Activated T-helper 2 cell treated with anti-CD3 and anti-CD28 coated beads, Interferon-gamma antibody, Interleukin-2, Interleukin-4, amounts not matched to agents 10 μg/mL and 5 μg/mL and 100 μg/mL, durations not matched to agents 14 hours and 24 hours and 36 hours (primary cell): Measurements from ENCODE around the gene LMNTD1. TPM values are rescaled to one million over a fixed set of nuclear protein-coding genes. Genes with fewer than 3 reads are reported as not detected.

Experiments used
- DNase-seq: peaks from one replicate; pipeline ENCODE4 v3.0.0; 2021; ENCODE audit warnings: low spot score
- H3K27ac Mint-ChIP-seq: one replicate; pipeline ENCODE4 v1.8.0; 2021; ENCODE audit warnings: mixed read lengths
- H3K27me3 Mint-ChIP-seq: one replicate; pipeline ENCODE4 v1.8.0; 2021; ENCODE audit warnings: low read depth, mixed read lengths
- H3K36me3 Mint-ChIP-seq: one replicate; pipeline ENCODE4 v1.8.0; 2021; ENCODE audit warnings: low read depth, mixed read lengths
- H3K4me1 Mint-ChIP-seq: one replicate; pipeline ENCODE4 v1.8.0; 2021; ENCODE audit warnings: low read depth, mixed read lengths
- H3K4me3 Mint-ChIP-seq: one replicate; pipeline ENCODE4 v1.8.0; 2021; ENCODE audit warnings: low read depth, mild to moderate bottlenecking, moderate library complexity, mixed read lengths
- H3K9me3 Mint-ChIP-seq: one replicate; pipeline ENCODE4 v1.8.0; 2021; ENCODE audit warnings: mixed read lengths
- intact Hi-C: fragments of 100-400 bp; cut with micrococcal nuclease; formaldehyde crosslinking; loops from one replicate; pipeline ENCODE4 v1.15.1; 2023
- total RNA-seq: library from RNA; stranded (reverse); gene quantifications from 2 replicates; pipeline ENCODE4 v1.2.3, GENCODE V29; 2022

Gene LMNTD1
- total RNA-seq, 1 donor from 2014 or later: not detected

GRCh38 chr12:25581067-25581466, 28.0 kb upstream of the LMNTD1 start:
- intact Hi-C loops: no loop called here

GRCh38 chr12:25578411-25579143, 25.5 kb upstream of the LMNTD1 start:
- no peak for DNase-seq
- Mint-ChIP-seq H3K4me1 (no peaks in the 10 kb centered on the region), H3K27me3 (no peaks in the 10 kb centered on the region), H3K36me3 (no peaks in the 10 kb centered on the region), H3K4me3 (no peak overlapping the region), H3K27ac (no peak overlapping the region), H3K9me3 (peaks cover 3% of the 10 kb centered on the region)
- intact Hi-C loops: no loop called here

More at GRCh38 chr12:25581067-25581466, 28.0 kb upstream of the LMNTD1 start:
- Mint-ChIP-seq H3K27me3 (no peaks in the 10 kb centered on the region), H3K36me3 (peaks cover 1% of the 10 kb centered on the region), H3K4me3 (no peak overlapping the region), H3K9me3 (peaks cover 2% of the 10 kb centered on the region), H3K27ac (no peak overlapping the region), H3K4me1 (peaks cover 2% of the 10 kb centered on the region)
- DNase-seq: no peak

GRCh38 chr12:25574761-25575160, 21.7 kb upstream of the LMNTD1 start:
- DNase-seq: no peak
- H3K4me3 Mint-ChIP-seq: no peak overlapping the region
- H3K27me3 Mint-ChIP-seq: no peaks in the 10 kb centered on the region
- H3K4me1 Mint-ChIP-seq: no peaks in the 10 kb centered on the region
- H3K27ac Mint-ChIP-seq: no peak overlapping the region
- H3K9me3 Mint-ChIP-seq: peaks cover 3% of the 10 kb centered on the region
- intact Hi-C loops: no loop called here
- no peaks in the 10 kb centered on the region for H3K36me3 Mint-ChIP-seq

GRCh38 chr12:25573346-25573745, 20.3 kb upstream of the LMNTD1 start:
- no peak overlapping the region for H3K27ac Mint-ChIP-seq
- no peak overlapping the region for H3K4me3 Mint-ChIP-seq
- intact Hi-C loops: no loop called here
- H3K36me3 Mint-ChIP-seq: no peaks in the 10 kb centered on the region
- DNase-seq: no peak
- H3K9me3 Mint-ChIP-seq: peaks cover 3% of the 10 kb centered on the region
- H3K27me3 Mint-ChIP-seq: no peaks in the 10 kb centered on the region
- H3K4me1 Mint-ChIP-seq: no peaks in the 10 kb centered on the region

- no peaks in the 10 kb centered on the region for H3K4me1 Mint-ChIP-seq
- no peak overlapping the region for H3K4me3 Mint-ChIP-seq
- intact Hi-C loops: no loop called here
- H3K27me3 Mint-ChIP-seq: no peaks in the 10 kb centered on the region
- H3K9me3 Mint-ChIP-seq: peaks cover 3% of the 10 kb centered on the region
- no peak for DNase-seq
- no peak overlapping the region for H3K27ac Mint-ChIP-seq
- H3K36me3 Mint-ChIP-seq: no peaks in the 10 kb centered on the region
Measured at GRCh38 chr12:25570418-25570817, 17.3 kb upstream of the LMNTD1 start.

GRCh38 chr12:25566202-25566949, 13.3 kb upstream of the LMNTD1 start:
- H3K27ac Mint-ChIP-seq: no peak overlapping the region
- H3K4me3 Mint-ChIP-seq: no peak overlapping the region
- no peaks in the 10 kb centered on the region for H3K4me1 Mint-ChIP-seq
- no peaks in the 10 kb centered on the region for H3K36me3 Mint-ChIP-seq
- no peak for DNase-seq
- intact Hi-C loops: no loop called here
- peaks cover under 1% of the 10 kb centered on the region for H3K27me3 Mint-ChIP-seq
- no peaks in the 10 kb centered on the region for H3K9me3 Mint-ChIP-seq

- Mint-ChIP-seq H3K27me3 (peaks cover 4% of the 10 kb centered on the region), H3K9me3 (no peaks in the 10 kb centered on the region), H3K27ac (no peak overlapping the region), H3K4me1 (peaks cover 11% of the 10 kb centered on the region), H3K36me3 (no peaks in the 10 kb centered on the region), H3K4me3 (no peak overlapping the region)
- intact Hi-C loops: loop anchor here (5.0 kb wide), 1 partner anchor 121 kb away; no protein-coding TSS in a partner anchor
- no peak for DNase-seq
Measured at GRCh38 chr12:25558586-25558985, 5.5 kb upstream of the LMNTD1 start.

- Mint-ChIP-seq H3K4me1 (peaks cover 11% of the 10 kb centered on the region), H3K27ac (no peak overlapping the region), H3K36me3 (no peaks in the 10 kb centered on the region), H3K4me3 (no peak overlapping the region), H3K27me3 (peaks cover 4% of the 10 kb centered on the region), H3K9me3 (no peaks in the 10 kb centered on the region)
- intact Hi-C loops: loop anchor here (5.0 kb wide), 1 partner anchor 121 kb away; no protein-coding TSS in a partner anchor
- DNase-seq: no peak
Measured at GRCh38 chr12:25557830-25558436, 4.8 kb upstream of the LMNTD1 start.

- Mint-ChIP-seq H3K4me1 (peaks cover 11% of the 10 kb centered on the region), H3K27ac (no peak overlapping the region), H3K27me3 (peaks cover 1% of the 10 kb centered on the region), H3K9me3 (no peaks in the 10 kb centered on the region), H3K4me3 (no peak overlapping the region), H3K36me3 (no peaks in the 10 kb centered on the region)
- intact Hi-C loops: loop anchor here (5.0 kb wide), 1 partner anchor 119 kb away; no protein-coding TSS in a partner anchor
- no peak for DNase-seq
Measured at GRCh38 chr12:25556153-25556552, 3.1 kb upstream of the LMNTD1 start.

GRCh38 chr12:25552681-25553080, 402 bp downstream of the LMNTD1 start:
- Mint-ChIP-seq H3K9me3 (no peaks in the 10 kb centered on the region), H3K4me3 (no peak overlapping the region), H3K27me3 (peaks cover 8% of the 10 kb centered on the region), H3K27ac (no peak overlapping the region), H3K36me3 (no peaks in the 10 kb centered on the region), H3K4me1 (peaks cover 4% of the 10 kb centered on the region)
- DNase-seq: no peak
- intact Hi-C loops: no loop called here

GRCh38 chr12:25550186-25550585, 2.9 kb downstream of the LMNTD1 start:
- H3K4me3 Mint-ChIP-seq: no peak overlapping the region
- DNase-seq: no peak
- H3K27ac Mint-ChIP-seq: no peak overlapping the region
- H3K9me3 Mint-ChIP-seq: no peaks in the 10 kb centered on the region
- H3K27me3 Mint-ChIP-seq: peaks cover 16% of the 10 kb centered on the region
- H3K4me1 Mint-ChIP-seq: peaks cover 4% of the 10 kb centered on the region
- no peaks in the 10 kb centered on the region for H3K36me3 Mint-ChIP-seq
- intact Hi-C loops: no loop called here

- H3K4me1 Mint-ChIP-seq: peaks cover under 1% of the 10 kb centered on the region
- DNase-seq: no peak
- H3K4me3 Mint-ChIP-seq: no peak overlapping the region
- intact Hi-C loops: no loop called here
- H3K9me3 Mint-ChIP-seq: no peaks in the 10 kb centered on the region
- no peaks in the 10 kb centered on the region for H3K36me3 Mint-ChIP-seq
- peaks cover 20% of the 10 kb centered on the region for H3K27me3 Mint-ChIP-seq
- no peak overlapping the region for H3K27ac Mint-ChIP-seq
Measured at GRCh38 chr12:25549120-25549519, 4.0 kb downstream of the LMNTD1 start.

GRCh38 chr12:25546318-25546717, 6.8 kb downstream of the LMNTD1 start:
- H3K27ac Mint-ChIP-seq: no peak overlapping the region
- DNase-seq: no peak
- no peak overlapping the region for H3K4me3 Mint-ChIP-seq
- intact Hi-C loops: no loop called here
- H3K36me3 Mint-ChIP-seq: no peaks in the 10 kb centered on the region
- peaks cover 20% of the 10 kb centered on the region for H3K27me3 Mint-ChIP-seq
- no peaks in the 10 kb centered on the region for H3K9me3 Mint-ChIP-seq
- H3K4me1 Mint-ChIP-seq: no peaks in the 10 kb centered on the region
